B cell (primary cell): ENCODE data around the gene ANKRD2. TPM values are rescaled to one million over a fixed set of nuclear protein-coding genes. Genes with fewer than 3 reads are reported as not detected.

Source experiments
- ATAC-seq: fragments of 200-7000 bp; cut with Tn5 transposase; one replicate; pipeline ENCODE4 v1.10.0; 2021; ENCODE audit warnings: low read depth, mild to moderate bottlenecking, moderate number of reproducible peaks, moderate library complexity
- CTCF ChIA-PET: fragments of 350-600 bp; sonication (Branson Sonifier 250); formaldehyde crosslinking; loops from one replicate; lab custom pipeline; 2021; ENCODE audit warnings: antibody characterized with exemption, inconsistent platforms; lab: Charles Lee
- POLR2A ChIA-PET: fragments of 350-600 bp; sonication (Branson Sonifier 250); formaldehyde crosslinking; loops from one replicate; lab custom pipeline; 2021; ENCODE audit warnings: antibody characterized with exemption; lab: Charles Lee
- DNase-seq: peaks from one replicate; pipeline ENCODE4 v3.0.0; 2013
- H2AFZ ChIP-seq: 2 replicates; pipeline ENCODE4 v1.6.1; 2012; ENCODE audit warnings: mild to moderate bottlenecking, low read depth, low read length; ENCODE audit not compliant: insufficient read depth, poor library complexity, severe bottlenecking
- H3K27ac ChIP-seq, 2 donors: 1 replicate in 1 of 2; 2 replicates in 1 of 2; pipeline ENCODE4 v1.5.1; 2012 to 2013; ENCODE audit warnings: low read length in 2 of 2, mild to moderate bottlenecking in 2 of 2, moderate library complexity in 1 of 2
- H3K27me3 ChIP-seq, 4 experiments: fragments of 200-600 bp in 1 of 4; sonication (generic) in 1 of 4; replicated peaks in 1 of 4; 1 replicate in 2 of 4; 2 replicates in 2 of 4; pipeline versions ENCODE4 v1.6.1 to v1.7.0; 2013 to 2016; ENCODE audit warnings: low read length in 3 of 4, mild to moderate bottlenecking in 2 of 4, mixed read lengths in 1 of 4, moderate library complexity in 1 of 4; ENCODE audit not compliant: insufficient read depth in 4 of 4, control insufficient read depth in 3 of 4; ENCODE audit errors: control extremely low read depth in 1 of 4
- H3K36me3 ChIP-seq, 2 experiments: replicated peaks in 1 of 2; 1 replicate in 1 of 2; 2 replicates in 1 of 2; pipeline versions ENCODE4 v1.6.1 to v1.7.1; 2013; ENCODE audit warnings: low read length in 1 of 2; ENCODE audit not compliant: insufficient read depth in 2 of 2, control insufficient read depth in 1 of 2; ENCODE audit errors: control extremely low read depth in 1 of 2, extremely low read depth in 1 of 2
- H3K4me1 ChIP-seq, 2 donors: fragments of 200-600 bp in 1 of 2; sonication (generic) in 1 of 2; 1 replicate in 1 of 2; 2 replicates in 1 of 2; pipeline versions ENCODE4 v1.5.1 to v1.6.1; 2013 to 2017; ENCODE audit warnings: low read length in 2 of 2; ENCODE audit not compliant: control insufficient read depth in 2 of 2, insufficient read depth in 2 of 2
- H3K4me2 ChIP-seq: replicated peaks from 2 replicates; pipeline ENCODE3; 2012; ENCODE audit warnings: mild to moderate bottlenecking, low read depth, low read length; ENCODE audit not compliant: poor library complexity, severe bottlenecking
- H3K4me3 ChIP-seq, 5 experiments: fragments of 200-600 bp in 1 of 5; sonication (generic) in 1 of 5; 1 replicate in 3 of 5; 2 replicates in 2 of 5; pipeline versions ENCODE4 v1.5.1 to v1.7.0; 2011 to 2016; ENCODE audit warnings: low read length in 4 of 5, mild to moderate bottlenecking in 4 of 5, low read depth in 2 of 5, control low read depth in 1 of 5, moderate library complexity in 1 of 5; ENCODE audit not compliant: insufficient read depth in 1 of 5; ENCODE audit errors: control extremely low read depth in 1 of 5, extremely low read depth in 1 of 5
- H3K79me2 ChIP-seq: fragments of 200-600 bp; sonication (generic); one replicate; pipeline ENCODE4 v1.6.0; 2016; ENCODE audit warnings: low read length; ENCODE audit not compliant: control insufficient read depth, insufficient read depth
- H3K9ac ChIP-seq: fragments of 200-600 bp; sonication (generic); 2 replicates; pipeline ENCODE4 v1.6.1; 2017; ENCODE audit warnings: mild to moderate bottlenecking, low read length, moderate library complexity
- H3K9me3 ChIP-seq, 3 donors: one replicate each; pipeline versions ENCODE4 v1.6.1 to v1.7.1; 2013; ENCODE audit warnings: low read length in 2 of 3; ENCODE audit not compliant: control insufficient read depth in 2 of 3, insufficient read depth in 1 of 3; ENCODE audit errors: control extremely low read depth in 1 of 3
- H4K20me1 ChIP-seq: 2 replicates; pipeline ENCODE4 v1.6.0; 2012; ENCODE audit warnings: mild to moderate bottlenecking, low read length; ENCODE audit not compliant: insufficient read depth, control insufficient read depth, poor library complexity, severe bottlenecking
- H3K27ac Mint-ChIP-seq: one replicate; pipeline ENCODE4 v1.8.0; 2021; ENCODE audit warnings: mixed read lengths
- H3K27me3 Mint-ChIP-seq: one replicate; pipeline ENCODE4 v1.8.0; 2021; ENCODE audit warnings: mixed read lengths
- H3K4me1 Mint-ChIP-seq: one replicate; pipeline ENCODE4 v1.8.0; 2021; ENCODE audit warnings: mixed read lengths
- H3K4me3 Mint-ChIP-seq: one replicate; pipeline ENCODE4 v1.8.0; 2021; ENCODE audit warnings: mixed read lengths
- H3K9me3 Mint-ChIP-seq: one replicate; pipeline ENCODE4 v1.8.0; 2022; ENCODE audit warnings: mixed read lengths; ENCODE audit not compliant: insufficient read depth
- CTCF ChIP-seq: fragments of 200-600 bp; IDR thresholded peaks from one replicate; pipeline ENCODE4 v1.8.0; 2022; ENCODE audit warnings: antibody characterized with exemption, mild to moderate bottlenecking
- EZH2 ChIP-seq: IDR thresholded peaks from 2 replicates; pipeline ENCODE4 v1.6.1; 2012; ENCODE audit warnings: borderline replicate concordance, low read depth, mild to moderate bottlenecking, moderate library complexity, low read length; ENCODE audit not compliant: insufficient read depth, poor library complexity, severe bottlenecking
- WGBS: methylation state at CpG from one replicate; pipeline ENCODE4 v1.1.5; 2013; ENCODE audit warnings: missing lambda C conversion rate; ENCODE audit not compliant: insufficient coverage; 5-methylcytosine and 5-hydroxymethylcytosine counted together
- intact Hi-C: fragments of 100-400 bp; cut with micrococcal nuclease; formaldehyde crosslinking; loops from one replicate; pipeline ENCODE4 v1.10.0; 2022
- polyA plus RNA-seq: library from polyadenylated mRNA; depleted of rRNA; stranded (reverse); fragments of >200 nt; gene quantifications from 2 replicates; pipeline ENCODE4 v1.2.3, GENCODE V29; 2012
- total RNA-seq, 2 donors: library from RNA; stranded (reverse); fragments of 120-200 nt in 1 of 2; gene quantifications; 1 replicate in 1 of 2; 2 replicates in 1 of 2; pipeline versions ENCODE4 v1.2.3 to v1.2.4, GENCODE V29; 2013 to 2022

The ANKRD2 gene
- total and polyA plus RNA-seq, 2 donors (not counting 1 experiment from before 2014, with no cell fraction given) = not detected

GRCh38 chr10:97618733-97619132, 46.2 kb downstream of the ANKRD2 start:
- Histone ChIP-seq H3K9ac (no peak overlapping the region), H3K27ac (no peak overlapping the region), H3K4me1 (no peaks in the 10 kb centered on the region), H3K36me3 (no peaks in the 10 kb centered on the region), H3K79me2 (no peaks in the 10 kb centered on the region), H4K20me1 (no peaks in the 10 kb centered on the region), H3K4me2 (no peak overlapping the region), H3K27me3 (peaks cover 0 to 3% (median 0%) of the 10 kb centered on the region in 4 experiments), H3K4me3 (no peak overlapping the region), H2AFZ (no peak overlapping the region), H3K9me3 (no peaks in the 10 kb centered on the region)
- ChIA-PET CTCF (no interaction called here), POLR2A (interaction anchor here (0.7 kb wide), 1 partner anchor 135 kb away, joined by 5 read pairs; no protein-coding TSS in a partner anchor)
- Mint-ChIP-seq H3K27me3 (no peaks in the 10 kb centered on the region), H3K9me3 (no peaks in the 10 kb centered on the region), H3K4me1 (no peaks in the 10 kb centered on the region), H3K4me3 (no peak overlapping the region), H3K27ac (no peak overlapping the region)
- ATAC-seq (no peak), DNase-seq (no peak)
- intact Hi-C loops = no loop called here
- TF ChIP-seq EZH2 (no peak), CTCF (no peak)
- 100% methylated on average over 1 of the region's 4 CpGs for WGBS

- ChIA-PET POLR2A (no interaction called here), CTCF (no interaction called here)
- DNase-seq (no peak), ATAC-seq (no peak)
- Histone ChIP-seq H3K4me2 (no peak overlapping the region), H3K4me1 (no peaks in the 10 kb centered on the region), H3K27ac (no peak overlapping the region), H3K79me2 (no peaks in the 10 kb centered on the region), H3K4me3 (no peak overlapping the region), H3K9me3 (no peaks in the 10 kb centered on the region), H3K9ac (no peak overlapping the region), H3K36me3 (no peaks in the 10 kb centered on the region), H3K27me3 (no peaks in the 10 kb centered on the region), H4K20me1 (no peaks in the 10 kb centered on the region), H2AFZ (no peak overlapping the region)
- WGBS = no CpG with 5 or more reads among the region's 1 CpG
- no peak for TF ChIP-seq EZH2
- no peak for TF ChIP-seq CTCF
- no peak overlapping the region for H3K27ac Mint-ChIP-seq
- H3K9me3 Mint-ChIP-seq = no peaks in the 10 kb centered on the region
- H3K4me1 Mint-ChIP-seq = no peaks in the 10 kb centered on the region
- no peak overlapping the region for H3K4me3 Mint-ChIP-seq
- intact Hi-C loops = no loop called here
- no peaks in the 10 kb centered on the region for H3K27me3 Mint-ChIP-seq
These were observed 50.7 kb downstream of the ANKRD2 start for GRCh38 chr10:97623277-97623676.
